Stimulated activated CD8-positive, alpha-beta memory T cell treated with anti-CD3 and anti-CD28 coated beads, Interleukin-2, amount 100 ng/mL, for 48 hours (primary cell): ENCODE measurements around the gene SOCS1.
A peak's percentile ranks its signal among the peaks of the same experiment; 100 is the strongest.

Source experiments
- DNase-seq, 2 donors: peaks; one replicate each; pipeline ENCODE4 v3.0.0-alpha.2; 2020; ENCODE audit warnings: low read depth in 2 of 2

Gene SOCS1

GRCh38 chr16:11245222-11245737 is 10.7 kb downstream of the SOCS1 start:
- no peak for DNase-seq

GRCh38 chr16:11242658-11243057 is 13.3 kb downstream of the SOCS1 start:
- no peak for DNase-seq

GRCh38 chr16:11241480-11242204 is 14.4 kb downstream of the SOCS1 start:
- DNase-seq: no peak

DNA sequence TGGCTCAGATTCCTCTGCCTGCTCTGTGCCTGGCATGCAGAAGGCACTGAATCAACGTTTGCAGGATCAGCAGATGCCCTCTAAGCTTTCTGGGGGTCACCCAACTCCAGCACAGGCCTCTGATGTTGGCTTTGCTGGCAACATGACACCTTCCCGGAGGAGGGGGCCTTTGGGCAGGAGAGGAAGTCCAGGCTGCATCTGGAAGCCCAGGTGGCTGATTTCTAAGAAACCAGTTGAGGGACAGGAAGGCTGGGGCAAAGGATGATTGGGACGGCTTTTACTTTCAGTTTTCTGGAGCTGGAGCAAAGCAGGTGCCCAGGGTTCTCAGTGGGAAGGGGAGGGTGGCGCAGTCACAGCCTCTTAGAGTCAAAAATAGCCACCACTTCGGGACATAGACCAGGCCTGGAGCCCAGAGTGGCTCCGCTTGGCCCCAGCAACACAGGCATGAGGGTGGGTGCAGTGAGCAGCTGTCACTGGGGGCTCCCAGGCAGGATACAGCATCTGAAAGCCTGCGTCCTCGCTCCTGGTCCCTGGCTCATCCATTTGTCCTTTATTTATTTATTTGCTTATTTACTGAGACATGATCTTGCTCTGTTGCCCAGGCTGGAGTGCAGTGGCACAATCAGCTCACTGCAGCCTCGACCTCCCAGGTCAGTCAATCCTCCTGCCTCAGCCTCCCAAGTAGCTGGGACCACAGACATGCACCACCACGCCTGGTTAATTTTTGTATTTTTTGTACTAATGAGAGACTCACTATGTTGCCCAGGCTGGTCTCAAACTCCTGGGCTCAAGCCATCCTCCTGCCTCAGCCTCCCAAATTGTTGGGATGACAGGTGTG is 15.1 kb downstream of the SOCS1 start:
- no peak for DNase-seq

GRCh38 chr16:11239644-11240632 is 16.1 kb downstream of the SOCS1 start:
- DNase-seq: no peak

GRCh38 chr16:11238272-11239202 is 17.5 kb downstream of the SOCS1 start:
- DNase-seq: no peak

GRCh38 chr16:11236461-11237254 is 19.3 kb downstream of the SOCS1 start:
- no peak for DNase-seq

- DNase-seq: no peak
Measured at GRCh38 chr16:11235703-11235991, 20.4 kb downstream of the SOCS1 start.

DNA sequence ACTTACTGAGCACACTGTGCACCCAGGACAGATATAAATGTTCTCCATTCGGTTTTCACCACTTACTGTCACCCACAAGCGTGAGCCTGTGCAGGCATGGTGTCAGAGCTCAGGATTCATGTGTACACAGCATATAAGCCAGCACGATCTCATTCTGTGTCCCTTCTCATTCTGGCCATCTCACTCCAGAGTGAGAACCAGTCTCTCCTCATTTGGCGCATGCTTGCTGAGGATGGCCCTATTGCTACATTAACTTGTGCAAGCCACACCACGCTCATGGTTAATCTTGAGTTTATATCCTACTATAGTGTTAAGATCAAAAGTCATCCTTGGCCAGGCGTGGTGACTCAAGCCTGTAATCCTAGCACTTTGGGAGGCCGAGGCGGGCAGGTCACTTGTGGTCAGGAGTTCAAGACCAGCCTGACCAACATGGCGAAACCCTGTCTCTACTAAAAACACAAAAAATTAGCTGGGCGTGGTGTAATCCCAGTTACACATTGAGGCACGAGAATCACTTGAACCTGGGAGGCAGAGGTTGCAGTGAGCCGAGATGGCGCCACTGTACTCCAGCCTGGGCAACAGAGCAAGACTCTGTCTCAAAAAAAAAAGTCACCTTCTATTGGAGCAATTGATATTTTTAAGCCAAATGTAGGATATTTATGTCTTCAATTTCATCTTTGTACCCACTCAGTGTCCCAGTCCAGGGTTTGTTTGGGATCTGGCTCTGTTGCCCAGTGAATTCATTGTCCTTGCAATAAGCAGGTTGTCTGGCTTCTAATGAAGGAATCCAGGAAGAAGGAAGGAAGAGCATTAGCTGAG is 20.9 kb downstream of the SOCS1 start:
- DNase-seq: no peak

DNA sequence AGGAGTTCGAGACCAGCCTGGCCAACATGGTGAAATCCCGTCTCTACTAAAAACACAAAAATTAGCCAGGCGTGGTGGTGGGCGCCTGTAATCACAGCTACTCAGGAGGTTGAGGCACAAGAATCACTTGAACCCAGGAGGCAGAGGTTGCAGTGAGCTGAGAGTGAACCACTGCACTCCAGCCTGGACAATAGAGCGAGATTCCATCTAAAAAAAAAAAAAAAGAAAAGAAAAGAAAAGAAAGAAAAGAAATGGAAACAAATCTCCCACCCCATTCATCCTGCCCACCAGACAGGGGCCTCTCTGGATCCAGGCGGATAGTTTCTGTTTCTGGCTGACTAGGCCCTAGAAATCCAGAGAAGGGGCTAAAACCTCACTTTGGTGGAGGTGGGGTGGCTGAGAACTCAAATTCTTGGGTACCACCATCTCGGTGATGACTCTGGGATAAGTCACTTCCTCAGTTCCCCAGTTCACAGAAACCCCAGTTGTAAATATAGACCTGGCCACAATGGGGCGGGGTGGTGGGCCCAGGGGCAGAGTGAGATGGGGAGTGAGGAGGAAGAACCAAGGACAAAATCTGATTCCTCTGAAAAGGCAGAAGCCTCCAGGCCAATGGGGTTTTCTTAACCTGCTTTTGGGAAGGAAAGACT is 22.2 kb downstream of the SOCS1 start:
- DNase-seq: peak; percentile 65 to 76

- DNase-seq: peak; percentile 87 to 89
Measured at GRCh38 chr16:11232852-11233726, 22.9 kb downstream of the SOCS1 start.

GRCh38 chr16:11232302-11232851 is 23.6 kb downstream of the SOCS1 start:
- no peak for DNase-seq

DNA sequence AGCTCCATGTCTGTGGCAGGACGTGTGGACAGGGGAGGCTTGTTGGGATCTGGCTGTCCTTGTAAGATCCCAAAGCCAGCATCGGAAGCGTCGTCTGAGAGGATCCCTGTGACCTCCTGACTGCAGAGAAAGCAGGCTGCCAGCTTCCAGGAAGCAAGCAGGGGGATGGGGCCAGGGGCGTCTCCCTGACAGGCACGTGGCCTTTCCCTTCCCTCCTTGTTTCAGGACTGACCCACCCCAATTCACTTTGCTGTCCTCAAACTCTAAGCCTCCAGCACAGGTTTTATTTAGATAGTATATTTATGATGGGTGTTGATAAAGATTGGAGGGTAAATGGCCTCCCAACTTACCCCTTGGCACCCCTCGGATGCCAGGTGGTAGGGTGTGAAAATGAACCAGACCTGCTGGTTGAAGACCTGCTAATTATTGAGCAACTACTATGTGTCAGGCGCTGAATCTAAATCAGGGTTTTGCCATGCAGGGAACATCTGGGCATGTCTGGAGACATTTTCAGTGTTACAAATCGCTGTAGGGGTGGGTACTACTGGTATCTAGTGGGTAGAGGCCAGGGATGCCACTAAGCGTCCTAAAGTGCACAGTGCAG is 24.5 kb downstream of the SOCS1 start:
- no peak for DNase-seq

DNA sequence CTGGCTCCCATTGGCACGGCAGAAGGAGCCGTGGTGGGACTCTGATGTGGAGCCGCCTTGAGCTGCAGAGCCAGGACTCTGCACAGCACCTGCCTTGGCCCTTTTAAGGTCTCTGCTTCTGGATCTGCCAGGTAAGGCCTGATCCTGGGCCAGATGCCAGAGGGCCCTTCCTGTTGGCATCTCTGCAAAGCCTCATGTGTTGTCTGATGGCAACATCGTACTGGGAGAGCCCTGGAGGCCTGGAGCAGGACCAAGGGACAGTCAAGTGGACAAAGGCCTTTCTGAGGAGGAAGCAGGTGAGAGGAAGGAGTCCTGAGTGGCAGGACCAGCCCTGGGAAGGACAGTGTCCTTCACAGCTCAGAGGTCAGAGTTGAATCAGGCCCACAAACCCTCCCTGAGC is 26.1 kb downstream of the SOCS1 start:
- no peak for DNase-seq

- no peak for DNase-seq
Measured at GRCh38 chr16:11229432-11229831, 26.6 kb downstream of the SOCS1 start.

DNA sequence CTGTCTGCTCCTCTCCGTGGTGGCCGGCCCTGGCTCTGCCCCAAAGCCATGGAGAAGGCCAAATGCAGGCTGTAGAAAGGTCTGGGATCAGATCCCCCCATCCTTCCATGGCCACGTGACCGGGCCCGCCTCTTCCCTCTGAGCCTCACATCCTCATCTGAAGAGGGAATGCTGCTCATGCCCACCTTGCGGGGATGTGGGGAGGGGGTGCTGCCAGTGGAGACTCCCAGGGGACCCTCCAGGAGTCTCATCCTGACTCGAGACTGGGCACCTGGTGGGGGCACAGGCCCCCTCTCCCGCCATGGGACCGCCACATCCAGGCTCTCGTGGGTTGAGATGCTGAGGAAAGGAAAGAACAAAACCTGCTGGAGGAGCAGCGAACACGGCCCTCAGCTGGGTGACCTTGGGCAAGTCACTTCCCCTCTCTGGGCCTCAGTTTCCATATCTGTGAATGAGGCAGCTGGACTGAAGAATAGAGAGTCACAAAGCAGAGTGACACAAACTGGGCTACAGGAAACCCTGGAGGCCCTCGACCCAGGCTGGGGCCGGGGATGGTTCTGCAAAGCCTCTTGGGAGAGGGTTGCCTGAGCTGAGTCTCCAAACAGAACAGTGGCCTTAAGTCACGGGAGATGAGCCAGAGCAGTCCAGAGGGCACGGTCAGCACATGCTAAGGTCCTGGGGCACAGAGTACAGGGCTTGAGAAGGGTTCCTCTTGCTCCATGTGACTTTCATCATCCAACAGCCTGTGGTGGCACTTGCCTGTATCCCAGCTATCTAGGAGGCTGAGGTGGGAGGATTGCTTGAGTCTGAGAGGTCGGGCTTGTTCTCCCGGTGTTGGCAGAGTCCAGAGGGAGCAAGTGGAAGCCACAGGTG is 30.1 kb downstream of the SOCS1 start:
- DNase-seq: no peak
